ENCODE measurements around the gene VPS9D1.

The VPS9D1 gene

DNA sequence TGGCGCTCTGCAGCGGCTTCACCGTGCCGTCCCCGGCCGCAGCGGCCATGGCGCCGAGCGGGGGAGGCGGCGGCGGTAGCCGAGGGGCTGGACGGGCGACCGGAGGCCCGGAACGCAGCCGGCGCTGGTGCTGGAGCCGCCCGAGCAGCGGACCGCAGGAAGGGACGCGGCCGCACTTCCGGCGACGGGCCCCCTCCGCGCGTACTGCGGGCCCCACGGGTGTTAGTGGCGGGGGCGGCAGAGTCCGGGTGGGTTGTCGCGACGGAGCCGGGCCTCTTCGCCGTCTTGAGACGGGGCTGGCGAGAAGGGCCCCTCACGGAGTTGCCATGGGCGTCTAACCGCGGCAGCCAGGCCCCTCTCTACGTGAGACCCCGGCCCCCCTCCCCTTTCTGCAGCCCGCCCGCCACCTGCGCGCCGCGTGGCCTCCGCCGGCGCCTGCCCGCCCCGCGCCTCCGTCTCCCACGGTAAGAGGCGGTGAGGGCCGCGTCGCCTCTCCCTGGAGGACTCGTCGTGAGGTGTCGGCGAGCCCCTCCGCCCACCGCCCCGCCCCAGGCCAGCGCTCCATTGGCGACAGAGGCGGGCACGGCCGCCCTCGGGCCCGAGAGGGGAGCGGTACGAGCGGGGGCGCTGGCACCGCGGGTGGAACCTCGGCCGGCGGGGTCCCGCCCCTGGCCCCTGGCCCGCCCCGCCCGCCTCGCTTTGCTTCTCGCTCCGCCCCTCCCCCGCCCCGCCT, at the start of gene VPS9D1, which contains the start of gene ZNF276:
VPS9D1 (minus strand) TSS at position 86 of the 733 bp plus-strand sequence; CDS start at position 49, 37 bp downstream.
ZNF276 (plus strand) TSS at position 725 of the 733 bp plus-strand sequence. CDS start 104 bp downstream, outside the sequence.
- peak; percentile 72 to 90 for DNase-seq

- no peak for DNase-seq
Measured at GRCh38 chr16:89770367-89770766, 49.7 kb upstream of the VPS9D1 start.

DNA sequence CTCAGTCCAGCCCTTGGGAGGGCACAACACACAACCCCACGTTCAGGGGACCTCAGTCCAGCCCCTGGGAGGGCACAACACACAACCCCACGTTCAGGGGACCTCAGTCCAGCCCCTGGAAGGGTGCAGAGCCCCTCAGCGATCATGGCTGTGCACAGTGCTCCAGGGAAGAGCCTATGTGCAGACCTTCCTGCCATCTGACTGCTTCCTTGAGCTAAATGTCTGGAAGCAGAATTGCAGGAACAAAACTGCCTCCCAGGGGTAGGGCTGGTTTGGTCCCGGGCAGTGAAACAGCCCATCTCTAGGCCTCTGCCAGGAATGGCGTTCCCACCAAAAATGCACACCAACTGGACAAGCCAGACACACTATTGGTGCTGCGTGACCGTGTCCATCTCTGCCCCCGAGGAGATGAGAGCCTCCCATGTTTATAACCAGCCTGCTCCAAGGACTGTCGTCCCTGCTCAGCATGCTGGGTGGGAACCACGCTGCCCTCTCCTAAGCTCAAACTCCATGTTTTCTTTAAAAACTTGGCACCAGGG, 44.7 kb upstream of the VPS9D1 start:
- no peak for DNase-seq

- DNase-seq, result no peak
Measured at GRCh38 chr16:89764711-89765201, 44.1 kb upstream of the VPS9D1 start.

- DNase-seq, result no peak
Measured at GRCh38 chr16:89761304-89761922, 40.7 kb upstream of the VPS9D1 start.

DNA sequence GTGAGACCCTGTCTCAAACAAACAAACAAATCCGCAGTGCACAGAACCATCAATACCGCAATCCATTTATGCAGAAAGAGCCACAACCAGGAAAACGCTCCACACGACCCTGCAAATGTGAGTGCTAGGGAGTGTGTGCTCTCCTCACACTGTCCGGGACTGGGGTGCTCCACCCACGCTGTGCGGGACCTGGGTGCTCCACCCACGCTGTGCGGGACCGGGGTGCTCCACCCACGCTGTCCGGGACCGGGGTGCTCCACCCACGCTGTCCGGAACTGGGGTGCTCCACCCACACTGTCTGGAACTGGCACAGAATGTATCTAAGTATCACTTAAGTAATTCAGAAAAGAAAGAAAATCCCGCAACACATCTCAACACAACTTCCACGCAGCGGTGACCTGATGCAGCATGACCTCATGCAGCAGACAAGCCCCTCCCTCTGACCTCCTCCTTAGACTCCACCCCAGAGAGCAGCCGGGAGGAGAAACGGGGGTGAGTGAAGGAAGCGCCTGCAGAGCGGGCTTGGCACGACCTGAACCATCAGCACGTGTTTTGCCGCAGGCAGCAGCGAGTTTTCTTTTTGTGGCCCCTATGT, 39.1 kb upstream of the VPS9D1 start:
- no peak for DNase-seq

DNA sequence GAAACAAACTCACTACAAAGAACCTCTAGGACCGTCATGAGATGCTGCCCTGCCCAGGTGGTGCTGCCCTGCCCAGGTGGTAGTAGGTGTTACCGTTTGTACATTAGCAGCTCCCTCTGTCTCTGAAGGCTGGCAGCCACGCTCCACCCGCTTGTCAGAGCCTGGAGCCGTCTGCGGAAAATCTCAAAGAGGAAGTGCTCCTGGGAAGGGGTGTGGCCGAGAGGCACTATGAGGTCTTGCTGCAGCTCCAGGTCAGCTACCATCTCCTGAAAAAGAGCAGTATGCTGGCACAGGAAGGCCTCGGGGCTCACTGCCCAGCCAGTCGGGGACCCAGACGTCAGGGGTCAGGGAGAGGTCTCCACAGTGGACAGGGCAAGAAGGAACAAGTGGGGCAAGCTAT, 28.9 kb upstream of the VPS9D1 start:
- DNase-seq, result no peak

DNA sequence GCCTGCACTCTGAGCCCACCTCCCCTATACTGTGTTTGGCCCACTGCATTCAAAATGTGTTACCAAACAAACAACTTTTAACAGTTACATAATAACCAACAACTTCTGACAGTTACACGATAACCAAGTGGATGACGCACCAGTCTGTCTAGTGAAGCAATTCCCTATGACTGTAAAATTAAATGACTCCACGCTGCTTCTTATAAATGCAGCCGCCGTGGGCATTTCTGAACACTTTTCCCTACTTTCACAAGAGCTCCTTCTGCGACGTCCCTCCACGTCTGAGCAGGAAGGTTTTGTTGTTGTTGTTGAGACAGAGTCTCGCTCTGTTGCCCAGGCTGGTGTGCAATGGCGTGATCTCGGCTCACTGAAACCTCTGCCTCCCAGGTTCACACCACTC, 28.2 kb upstream of the VPS9D1 start:
- no peak for DNase-seq

DNA sequence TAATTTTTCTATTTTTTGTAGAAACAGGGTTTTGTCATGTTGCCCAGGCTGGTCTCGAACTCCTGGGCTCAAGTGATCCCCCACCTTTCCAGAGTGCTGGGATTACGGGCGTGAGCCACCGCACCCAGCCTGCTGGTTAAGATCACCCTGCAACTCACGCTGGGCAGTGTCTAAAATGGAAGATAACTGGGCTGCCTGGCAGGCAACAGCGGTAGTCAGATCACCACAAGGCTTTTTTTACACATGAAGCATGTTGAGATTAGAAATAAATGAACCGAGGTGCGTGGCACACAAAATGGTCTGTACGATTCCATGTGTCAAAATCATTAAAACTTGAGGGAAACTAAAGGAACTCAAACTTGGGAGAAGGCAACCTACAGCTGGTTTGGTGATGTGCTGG, 27.4 kb upstream of the VPS9D1 start:
- no peak for DNase-seq

DNA sequence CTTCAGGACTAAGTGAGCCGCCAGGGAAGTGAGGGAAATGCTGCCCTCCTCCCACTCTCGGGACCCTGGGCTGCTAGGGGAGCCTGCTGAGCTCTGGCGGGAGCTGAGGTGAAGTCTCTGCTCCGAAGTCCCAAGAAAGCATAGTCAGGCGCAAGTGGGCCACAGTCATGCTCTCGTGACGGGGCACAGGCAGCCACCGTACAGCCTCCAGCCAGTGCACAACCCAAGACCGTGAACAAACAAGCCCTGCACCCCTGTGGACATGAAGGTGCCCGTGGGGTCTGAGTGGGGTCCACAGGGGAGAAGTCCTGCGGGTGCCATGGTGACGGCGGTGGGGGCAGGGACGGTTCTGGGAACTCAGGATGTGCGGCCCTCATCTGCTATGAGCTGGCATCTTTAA, 25.3 kb upstream of the VPS9D1 start:
- no peak for DNase-seq

DNA sequence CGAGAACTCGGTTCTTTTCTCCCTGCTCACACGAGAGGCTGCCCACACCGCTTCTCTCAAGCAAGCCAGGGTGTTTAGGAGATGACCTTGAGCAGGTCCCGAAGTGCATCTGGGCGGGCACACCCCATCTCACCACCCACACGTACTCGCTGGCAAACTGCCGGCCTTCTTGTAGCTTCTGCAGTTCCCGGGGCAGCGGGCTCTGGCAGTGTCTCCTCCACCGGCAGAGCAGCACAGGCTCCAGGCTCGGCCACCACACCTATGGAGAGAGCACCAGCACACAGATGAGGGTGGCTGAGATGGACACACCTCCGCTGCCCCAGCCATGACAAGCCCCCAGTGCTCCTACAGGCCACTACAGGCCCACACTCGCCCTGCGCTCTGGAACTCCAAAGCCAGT, 24.1 kb upstream of the VPS9D1 start:
- no peak for DNase-seq

DNA sequence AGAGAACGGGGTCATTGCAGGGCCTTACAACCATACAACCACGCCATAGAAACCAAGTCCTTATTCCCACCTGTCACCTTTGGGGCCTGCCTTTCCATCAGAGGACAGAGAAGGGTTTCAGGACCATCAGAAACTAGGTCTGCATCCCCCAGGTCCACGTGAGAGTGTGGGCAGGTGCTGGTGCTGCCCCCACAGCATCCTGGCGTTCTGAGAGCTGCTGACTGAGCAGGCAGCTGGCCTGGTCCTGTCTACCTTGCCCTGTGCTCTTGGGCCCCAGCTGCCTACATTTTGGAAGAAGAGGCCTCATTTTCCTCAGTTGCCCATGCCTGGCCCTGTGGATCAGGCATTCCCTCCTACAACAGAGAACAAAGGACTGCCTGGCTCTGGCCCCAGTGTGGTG, 22.2 kb upstream of the VPS9D1 start:
- no peak for DNase-seq

DNA sequence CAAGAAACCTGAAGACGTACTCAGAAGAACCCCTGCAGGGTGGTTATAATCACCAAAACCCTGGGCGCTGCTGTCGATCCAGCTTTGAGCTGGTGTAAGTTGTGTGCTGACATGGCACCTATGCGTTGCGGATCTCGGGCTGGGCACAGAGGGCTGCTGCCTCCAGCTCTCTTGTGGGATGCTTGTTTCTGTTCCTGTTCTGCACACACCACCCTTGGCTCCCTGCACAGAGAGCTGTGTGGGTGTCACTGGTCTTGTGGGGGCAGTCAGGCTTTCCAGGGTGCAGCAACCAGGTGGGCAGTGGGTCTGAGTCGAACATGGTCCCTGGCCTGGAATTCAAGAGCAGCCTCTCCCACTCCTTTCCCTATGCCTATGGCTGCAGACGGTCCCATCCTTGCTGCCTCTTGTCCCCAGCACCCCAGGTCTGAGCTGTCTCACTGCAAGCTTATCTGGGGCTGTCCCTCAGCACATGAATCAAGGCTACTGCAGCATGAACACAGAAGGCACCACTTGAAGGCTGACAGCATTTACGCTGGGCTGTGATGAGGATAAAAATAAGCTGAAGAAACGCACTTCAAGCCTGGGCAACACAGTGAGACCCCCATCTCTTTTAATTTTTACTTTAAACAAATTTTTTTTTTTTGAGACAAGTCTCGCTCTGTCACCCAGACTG, 20.8 kb upstream of the VPS9D1 start:
- DNase-seq, result no peak

- no peak for DNase-seq
Measured at GRCh38 chr16:89739383-89739782, 18.7 kb upstream of the VPS9D1 start.

DNA sequence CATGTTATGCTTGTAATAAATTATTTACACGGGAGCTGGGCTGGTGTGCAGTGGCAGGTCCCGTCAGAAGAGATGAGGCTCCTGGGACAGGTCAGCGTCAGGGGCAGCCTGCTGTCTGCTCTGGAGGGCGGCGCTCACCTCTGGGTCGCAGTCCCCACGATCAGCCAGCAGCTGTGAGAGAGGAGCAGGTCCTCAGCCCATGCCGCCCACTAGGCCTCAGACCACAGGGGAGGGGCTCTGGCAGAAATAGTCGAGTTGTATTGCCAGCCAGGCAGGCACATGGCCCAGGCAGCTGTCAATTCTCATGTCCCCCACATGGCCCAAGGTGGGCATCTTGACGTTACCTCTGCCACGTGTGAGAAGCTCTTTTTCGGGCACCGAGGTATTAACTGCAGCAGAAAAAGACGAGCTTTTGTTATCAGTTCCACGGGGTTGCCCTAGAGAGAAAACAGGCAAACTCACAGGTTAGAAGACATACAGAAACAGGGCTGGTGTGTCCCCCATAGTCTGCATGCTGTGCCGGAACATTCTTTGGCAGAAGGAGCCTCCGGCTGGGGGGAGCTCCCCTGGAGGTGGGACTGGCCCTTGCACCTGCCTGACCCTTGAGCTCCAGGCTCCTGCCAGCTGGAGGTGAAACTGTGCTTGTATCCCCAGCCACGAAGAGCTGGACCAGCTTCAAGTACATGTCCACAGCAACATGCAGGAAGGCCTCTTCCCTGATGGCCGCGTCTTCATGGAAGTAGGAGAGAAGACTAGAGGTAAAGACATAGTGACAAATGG, 18.0 kb upstream of the VPS9D1 start:
- DNase-seq, result no peak

DNA sequence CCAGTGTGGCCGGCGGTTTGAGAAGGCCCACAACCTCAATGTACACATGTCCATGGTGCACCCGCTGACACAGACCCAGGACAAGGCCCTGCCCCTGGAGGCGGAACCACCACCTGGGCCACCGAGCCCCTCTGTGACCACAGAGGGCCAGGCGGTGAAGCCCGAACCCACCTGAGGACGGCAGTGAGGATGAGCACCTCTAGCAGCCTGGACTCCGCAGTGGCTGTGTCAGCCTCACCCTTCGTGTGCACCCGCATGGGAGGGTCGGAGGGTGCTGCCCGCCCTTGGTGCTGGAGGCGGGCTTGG, 17.3 kb upstream of the VPS9D1 start:
- no peak for DNase-seq

DNA sequence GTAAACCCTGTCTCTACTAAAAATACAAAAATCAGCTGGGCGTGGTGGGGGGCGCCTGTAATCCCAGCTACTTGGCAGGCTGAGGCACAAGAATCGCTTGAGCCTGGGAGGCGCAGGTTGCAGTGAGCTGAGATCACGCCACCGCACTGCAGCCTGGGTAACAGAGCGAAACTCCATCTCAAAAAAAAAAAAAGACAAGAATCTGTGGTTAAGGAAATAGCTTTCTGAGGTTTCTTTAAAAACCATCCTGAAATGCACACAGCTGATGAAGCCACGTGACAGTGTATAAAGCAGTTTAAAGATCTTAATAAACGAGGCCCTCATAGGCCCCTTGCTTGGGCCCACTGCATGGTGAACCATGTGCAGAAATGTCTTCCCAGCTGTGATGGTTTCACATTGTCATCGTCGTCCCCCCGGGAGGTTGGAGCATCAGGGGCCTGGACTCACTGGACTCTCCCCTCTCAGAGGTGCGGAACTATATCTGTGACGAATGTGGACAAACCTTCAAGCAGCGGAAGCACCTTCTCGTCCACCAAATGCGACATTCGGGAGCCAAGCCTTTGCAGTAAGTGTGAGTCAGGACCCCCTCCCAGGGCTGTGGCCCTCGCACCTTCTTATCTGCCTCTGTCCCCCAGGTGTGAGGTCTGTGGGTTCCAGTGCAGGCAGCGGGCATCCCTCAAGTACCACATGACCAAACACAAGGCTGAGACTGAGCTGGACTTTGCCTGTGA, 16.8 kb upstream of the VPS9D1 start:
- DNase-seq, result no peak

- no peak for DNase-seq
Measured at GRCh38 chr16:89736554-89736953, 15.9 kb upstream of the VPS9D1 start.

GRCh38 chr16:89733792-89734191, 13.1 kb upstream of the VPS9D1 start:
- no peak for DNase-seq

DNA sequence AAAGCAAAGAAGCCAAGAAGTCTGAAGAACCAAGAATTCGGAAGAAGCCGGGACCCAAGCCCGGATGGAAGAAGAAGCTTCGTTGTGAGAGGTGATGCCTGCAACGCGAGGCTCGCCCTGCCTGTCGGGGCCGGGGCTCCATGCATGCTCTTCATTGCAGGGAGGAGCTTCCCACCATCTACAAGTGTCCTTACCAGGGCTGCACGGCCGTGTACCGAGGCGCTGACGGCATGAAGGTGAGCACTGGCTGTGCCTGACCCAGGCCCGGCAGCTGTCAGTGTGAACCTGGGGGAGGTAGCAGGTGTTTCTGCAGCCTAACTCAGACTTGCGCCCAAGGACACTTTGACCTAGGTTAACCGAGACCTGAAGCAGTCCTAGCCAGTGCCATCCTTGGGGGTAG, 12.6 kb upstream of the VPS9D1 start:
- DNase-seq, result no peak

DNA sequence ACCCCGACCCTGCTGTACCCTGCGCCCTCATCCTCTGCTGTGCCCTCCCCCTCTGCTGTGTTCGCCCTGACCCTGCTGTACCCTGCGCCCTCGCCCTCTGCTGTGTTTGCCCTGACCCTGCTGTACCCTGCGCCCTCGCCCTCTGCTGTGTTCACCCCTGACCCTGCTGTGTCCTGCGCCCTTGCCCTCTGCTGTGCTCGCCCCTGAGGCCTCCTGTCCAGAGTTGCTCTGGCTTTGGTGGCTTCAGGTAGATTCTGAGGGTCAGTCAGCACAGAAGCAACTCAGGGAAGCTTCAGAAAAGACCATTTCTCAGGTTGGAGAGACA, 12.2 kb upstream of the VPS9D1 start:
- no peak for DNase-seq
